ENCODE data around the gene ARHGEF19. TPM values are rescaled to one million over a fixed set of nuclear protein-coding genes. Genes with fewer than 3 reads are reported as not detected.

ARHGEF19 gene
- total and polyA plus RNA-seq, 9 of the 15 experiments (the other 6 are each of a cell fraction or from before 2014, with no cell fraction given), result 0.73 to 21.0 (median 5.2) TPM

DNA sequence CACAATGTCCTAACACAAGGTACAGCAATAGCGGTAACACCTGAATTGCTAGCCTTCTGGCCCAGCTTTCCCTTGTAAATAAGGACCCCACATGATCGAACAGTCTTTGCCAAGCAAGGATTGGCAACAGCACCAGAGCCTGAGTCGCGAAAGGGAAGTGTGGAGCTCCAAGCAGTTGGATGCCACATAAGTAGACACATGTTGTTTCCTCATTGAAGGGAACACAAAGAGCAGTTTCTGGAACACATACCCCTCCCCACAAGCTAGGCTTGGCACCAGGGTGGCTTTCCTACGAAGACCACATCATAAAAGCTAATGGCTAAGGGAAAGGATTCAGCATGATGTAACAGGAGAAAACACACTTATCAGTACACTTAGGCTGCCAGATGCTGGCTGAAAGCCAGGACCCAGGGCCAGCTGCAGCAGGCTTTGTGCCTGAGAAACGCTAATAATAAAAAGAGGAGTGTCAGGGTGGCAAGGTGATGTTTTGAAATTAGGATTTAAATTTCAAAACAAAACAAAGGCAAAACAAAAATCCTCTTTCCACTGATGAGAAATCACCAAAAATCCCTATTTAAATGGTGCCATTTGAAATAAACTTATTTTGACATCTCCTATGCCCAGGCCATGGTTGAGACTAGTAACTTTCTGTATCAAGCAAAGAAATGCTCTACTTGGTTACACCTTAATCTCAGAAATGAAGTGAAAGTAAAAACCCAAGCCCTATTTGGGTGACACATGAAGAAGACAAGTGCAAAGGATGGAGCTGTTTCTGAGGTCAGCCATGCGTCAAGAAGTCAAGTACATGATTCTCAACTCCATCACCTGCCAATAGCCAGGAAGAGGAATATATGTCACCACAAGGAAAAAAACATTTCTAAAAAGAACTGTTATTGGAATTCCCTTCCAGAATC lies 36.4 kb upstream of the ARHGEF19 start (continued):
- 0 out of 2 replicates have a peak, but pooled peaks have one; percentile 47 for TF ChIP-seq MBD1 (CRISPR knock-in tag; IDR thresholded peaks at IDR 0.05)
- TF ChIP-seq MECOM (CRISPR knock-in tag; IDR thresholded peaks at IDR 0.05), result peak; percentile 92
- peak; percentile 94 for TF ChIP-seq FOXJ2 (tag; IDR thresholded peaks at IDR 0.05)
- TF ChIP-seq CHCHD3 (CRISPR knock-in tag; IDR thresholded peaks at IDR 0.05), result no peak
- TF ChIP-seq, protein P1, sequence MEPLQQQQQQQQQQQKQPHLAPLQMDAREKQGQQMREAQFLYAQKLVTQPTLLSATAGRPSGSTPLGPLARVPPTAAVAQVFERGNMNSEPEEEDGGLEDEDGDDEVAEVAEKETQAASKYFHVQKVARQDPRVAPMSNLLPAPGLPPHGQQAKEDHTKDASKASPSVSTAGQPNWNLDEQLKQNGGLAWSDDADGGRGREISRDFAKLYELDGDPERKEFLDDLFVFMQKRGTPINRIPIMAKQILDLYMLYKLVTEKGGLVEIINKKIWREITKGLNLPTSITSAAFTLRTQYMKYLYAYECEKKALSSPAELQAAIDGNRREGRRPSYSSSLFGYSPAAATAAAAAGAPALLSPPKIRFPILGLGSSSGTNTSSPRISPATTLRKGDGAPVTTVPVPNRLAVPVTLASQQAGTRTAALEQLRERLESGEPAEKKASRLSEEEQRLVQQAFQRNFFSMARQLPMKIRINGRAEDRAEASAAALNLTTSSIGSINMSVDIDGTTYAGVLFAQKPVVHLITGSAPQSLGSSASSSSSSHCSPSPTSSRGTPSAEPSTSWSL (CRISPR knock-in tag; IDR thresholded peaks at IDR 0.05; ENCODE audit: borderline replicate concordance), result 0 out of 2 replicates have a peak, but pooled peaks have one; percentile 59
- TF ChIP-seq, protein P2, sequence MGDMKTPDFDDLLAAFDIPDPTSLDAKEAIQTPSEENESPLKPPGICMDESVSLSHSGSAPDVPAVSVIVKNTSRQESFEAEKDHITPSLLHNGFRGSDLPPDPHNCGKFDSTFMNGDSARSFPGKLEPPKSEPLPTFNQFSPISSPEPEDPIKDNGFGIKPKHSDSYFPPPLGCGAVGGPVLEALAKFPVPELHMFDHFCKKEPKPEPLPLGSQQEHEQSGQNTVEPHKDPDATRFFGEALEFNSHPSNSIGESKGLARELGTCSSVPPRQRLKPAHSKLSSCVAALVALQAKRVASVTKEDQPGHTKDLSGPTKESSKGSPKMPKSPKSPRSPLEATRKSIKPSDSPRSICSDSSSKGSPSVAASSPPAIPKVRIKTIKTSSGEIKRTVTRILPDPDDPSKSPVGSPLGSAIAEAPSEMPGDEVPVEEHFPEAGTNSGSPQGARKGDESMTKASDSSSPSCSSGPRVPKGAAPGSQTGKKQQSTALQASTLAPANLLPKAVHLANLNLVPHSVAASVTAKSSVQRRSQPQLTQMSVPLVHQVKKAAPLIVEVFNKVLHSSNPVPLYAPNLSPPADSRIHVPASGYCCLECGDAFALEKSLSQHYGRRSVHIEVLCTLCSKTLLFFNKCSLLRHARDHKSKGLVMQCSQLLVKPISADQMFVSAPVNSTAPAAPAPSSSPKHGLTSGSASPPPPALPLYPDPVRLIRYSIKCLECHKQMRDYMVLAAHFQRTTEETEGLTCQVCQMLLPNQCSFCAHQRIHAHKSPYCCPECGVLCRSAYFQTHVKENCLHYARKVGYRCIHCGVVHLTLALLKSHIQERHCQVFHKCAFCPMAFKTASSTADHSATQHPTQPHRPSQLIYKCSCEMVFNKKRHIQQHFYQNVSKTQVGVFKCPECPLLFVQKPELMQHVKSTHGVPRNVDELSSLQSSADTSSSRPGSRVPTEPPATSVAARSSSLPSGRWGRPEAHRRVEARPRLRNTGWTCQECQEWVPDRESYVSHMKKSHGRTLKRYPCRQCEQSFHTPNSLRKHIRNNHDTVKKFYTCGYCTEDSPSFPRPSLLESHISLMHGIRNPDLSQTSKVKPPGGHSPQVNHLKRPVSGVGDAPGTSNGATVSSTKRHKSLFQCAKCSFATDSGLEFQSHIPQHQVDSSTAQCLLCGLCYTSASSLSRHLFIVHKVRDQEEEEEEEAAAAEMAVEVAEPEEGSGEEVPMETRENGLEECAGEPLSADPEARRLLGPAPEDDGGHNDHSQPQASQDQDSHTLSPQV (IDR thresholded peaks at IDR 0.05), result peak; percentile 99
- TF ChIP-seq ZEB2 (IDR thresholded peaks at IDR 0.05), result peak; percentile 70; the same call in 1 of the 2 replicates
- TF ChIP-seq, protein P3, sequence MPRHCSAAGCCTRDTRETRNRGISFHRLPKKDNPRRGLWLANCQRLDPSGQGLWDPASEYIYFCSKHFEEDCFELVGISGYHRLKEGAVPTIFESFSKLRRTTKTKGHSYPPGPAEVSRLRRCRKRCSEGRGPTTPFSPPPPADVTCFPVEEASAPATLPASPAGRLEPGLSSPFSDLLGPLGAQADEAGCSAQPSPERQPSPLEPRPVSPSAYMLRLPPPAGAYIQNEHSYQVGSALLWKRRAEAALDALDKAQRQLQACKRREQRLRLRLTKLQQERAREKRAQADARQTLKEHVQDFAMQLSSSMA (CRISPR knock-in tag; IDR thresholded peaks at IDR 0.05), result no peak; the same call in 1 of the 2 replicates
- TF ChIP-seq SMAD1 (IDR thresholded peaks at IDR 0.05; ENCODE audit: low read depth, low read length, partially characterized antibody), result peak; percentile 98

Measured in K562 (cell line).